GM18909 (cell line): ENCODE measurements around the gene TRMT112.

Experiments
- ATAC-seq: cut with Tn5 transposase; IDR thresholded peaks from one replicate; pipeline ENCODE4 v1.9.1; 2021; ENCODE audit warnings: mild to moderate bottlenecking; ENCODE audit not compliant: unreplicated experiment, poor library complexity

TRMT112 gene

GRCh38 chr11:64352099-64352994 lies 35.0 kb upstream of the TRMT112 start:
- no peak for ATAC-seq

GRCh38 chr11:64351136-64351631 lies 33.8 kb upstream of the TRMT112 start:
- ATAC-seq = no peak

- no peak for ATAC-seq
Measured at GRCh38 chr11:64349404-64349803, 32.0 kb upstream of the TRMT112 start.

- no peak for ATAC-seq
Measured at GRCh38 chr11:64349025-64349387, 31.6 kb upstream of the TRMT112 start.

- no peak for ATAC-seq
Measured at GRCh38 chr11:64348383-64349024, 31.1 kb upstream of the TRMT112 start.

- ATAC-seq = no peak
Measured at GRCh38 chr11:64347193-64347867, 30.0 kb upstream of the TRMT112 start.

GRCh38 chr11:64344787-64345186 lies 27.4 kb upstream of the TRMT112 start:
- ATAC-seq = no peak

- ATAC-seq = no peak
Measured at GRCh38 chr11:64343767-64344559, 26.6 kb upstream of the TRMT112 start.

GRCh38 chr11:64342869-64343745 lies 25.7 kb upstream of the TRMT112 start:
- ATAC-seq = no peak

GRCh38 chr11:64341851-64342791 lies 24.8 kb upstream of the TRMT112 start:
- ATAC-seq = no peak

GRCh38 chr11:64341429-64341828 lies 24.1 kb upstream of the TRMT112 start:
- ATAC-seq = no peak

GRCh38 chr11:64340671-64341335 lies 23.4 kb upstream of the TRMT112 start:
- ATAC-seq = no peak

GRCh38 chr11:64339754-64340408 lies 22.5 kb upstream of the TRMT112 start, which contains the start of gene CCDC88B:
CCDC88B (plus strand) TSS chr11:64340204; CDS start chr11:64340267, 63 bp downstream.
- peak; percentile 52 for ATAC-seq

GRCh38 chr11:64339286-64339685 lies 21.9 kb upstream of the TRMT112 start:
- ATAC-seq = no peak

GRCh38 chr11:64338716-64339115 lies 21.4 kb upstream of the TRMT112 start:
- ATAC-seq = no peak

GRCh38 chr11:64337538-64338249 lies 20.3 kb upstream of the TRMT112 start:
- no peak for ATAC-seq
